ENCODE measurements around the gene DLD. TPM values are rescaled to one million over a fixed set of nuclear protein-coding genes. Genes with fewer than 3 reads are reported as not detected.

Gene DLD
- total and polyA plus RNA-seq, 2 of the 13 experiments (the other 11 are each of a cell fraction or from before 2014, with no cell fraction given), result 56.8 to 95.2 TPM

- TF ChIP-seq ZBTB43 (CRISPR knock-in tag; conservative IDR thresholded peaks at IDR 0.05), result no peak
- TF ChIP-seq SMC3 (IDR thresholded peaks at IDR 0.05; ENCODE audit: low read length), result no peak
- TF ChIP-seq ZNF350 (CRISPR knock-in tag; IDR thresholded peaks at IDR 0.05; ENCODE audit: borderline replicate concordance, low read depth), result no peak
- TF ChIP-seq ZC3H13 (CRISPR knock-in tag; IDR thresholded peaks at IDR 0.05), result no peak
These were observed 22.9 kb downstream of the DLD start (continued) for GRCh38 chr7:107913851-107914250.

GRCh38 chr7:107914831-107915230 lies 23.8 kb downstream of the DLD start:
- TF ChIP-seq FOXK1 (CRISPR knock-in tag; IDR thresholded peaks at IDR 0.05; ENCODE audit: borderline replicate concordance, low read depth), result no peak
- no peak for TF ChIP-seq ZNF281 (CRISPR knock-in tag; IDR thresholded peaks at IDR 0.05; ENCODE audit: borderline replicate concordance)
- TF ChIP-seq TOPORS (CRISPR knock-in tag; IDR thresholded peaks at IDR 0.05), result no peak
- no peak for TF ChIP-seq ZNF24 (IDR thresholded peaks at IDR 0.05)
- TF ChIP-seq HMGXB3 (CRISPR knock-in tag; IDR thresholded peaks at IDR 0.05; ENCODE audit: borderline replicate concordance), result no peak
- no peaks in the 10 kb centered on the region for H4K20me1 ChIP-seq (ENCODE audit: insufficient read depth, low read length)

More at GRCh38 chr7:107914831-107915230, 23.8 kb downstream of the DLD start:
- no peak for DNase-seq (ENCODE audit: low spot score)
- in situ Hi-C loops (cut with HindIII; ENCODE audit: extremely low pct_ligation_motif_present, low pct_unique_long_range_greater_than_20kb), result no loop called here
- 89% methylated on average over 1 of the region's 1 CpG for WGBS (ENCODE audit: low lambda C conversion rate)
- Histone ChIP-seq H3K4me3 (replicated peaks in 1 of 3; ENCODE audit: insufficient read depth in 1 of 3, low read depth in 2 of 3, low read length in 3 of 3) (no peak overlapping the region), H3K4me1 (ENCODE audit: insufficient read depth, low read length) (no peaks in the 10 kb centered on the region), H3K36me3 (replicated peaks in 1 of 2; ENCODE audit: control insufficient read depth in 1 of 2, insufficient read depth in 2 of 2, low read length in 2 of 2) (peaks cover 11 to 65% of the 10 kb centered on the region in 2 experiments), H3K9ac (ENCODE audit: insufficient read depth, low read depth, low read length) (no peak overlapping the region), H3K27ac (ENCODE audit: extremely low read length, insufficient read depth, low read length) (no peak overlapping the region), H3K79me2 (ENCODE audit: insufficient read depth, low read length) (peaks cover 2% of the 10 kb centered on the region), H3K4me2 (ENCODE audit: low read depth, low read length) (no peak overlapping the region), H3K9me3 (ENCODE audit: low read length) (no peaks in the 10 kb centered on the region), H2AFZ (ENCODE audit: low read length) (no peak overlapping the region), H3K27me3 (ENCODE audit: control insufficient read depth in 1 of 2, insufficient read depth in 2 of 2, low read length in 2 of 2) (no peaks in the 10 kb centered on the region)
- ChIA-PET CTCF (ENCODE audit: low intra/inter-chr PET ratio, low total read pairs) (no interaction called here), POLR2A (no interaction called here)
- ATAC-seq, result no peak
- intact Hi-C loops (cut with micrococcal nuclease; ENCODE audit: unreplicated experiment), result no loop called here
- FAIRE-seq, result no peak
- no TSS peak for BruUV-seq (replicated peaks)

Measured in HepG2 (cell line).